Neutrophil (primary cell): Measurements from ENCODE around the gene LRRC27.

Source experiments
- H3K27ac ChIP-seq: fragments of 200-600 bp; sonication (generic); 2 replicates; pipeline ENCODE4 v1.5.1; 2016; ENCODE audit warnings: mild to moderate bottlenecking, moderate library complexity
- H3K27me3 ChIP-seq: fragments of 200-600 bp; sonication (generic); 2 replicates; pipeline ENCODE4 v1.6.0; 2016; ENCODE audit warnings: mild to moderate bottlenecking
- H3K36me3 ChIP-seq: fragments of 200-600 bp; sonication (generic); 2 replicates; pipeline ENCODE4 v1.5.1; 2017
- H3K4me1 ChIP-seq, 2 experiments: fragments of 200-600 bp in 1 of 2; sonication (generic) in 1 of 2; 1 replicate in 1 of 2; 2 replicates in 1 of 2; pipeline versions ENCODE4 v1.5.1 to v1.6.1; 2013 to 2016; ENCODE audit warnings: low read depth in 1 of 2, low read length in 1 of 2, mild to moderate bottlenecking in 1 of 2, moderate library complexity in 1 of 2; ENCODE audit not compliant: control insufficient read depth in 1 of 2, insufficient read depth in 1 of 2
- H3K4me3 ChIP-seq, 2 experiments: fragments of 200-600 bp in 1 of 2; sonication (generic) in 1 of 2; 1 replicate in 1 of 2; 2 replicates in 1 of 2; pipeline ENCODE4 v1.5.1; 2013 to 2016; ENCODE audit warnings: low read depth in 1 of 2, low read length in 1 of 2, mild to moderate bottlenecking in 1 of 2, moderate library complexity in 1 of 2
- H3K9me3 ChIP-seq: fragments of 200-600 bp; sonication (generic); 2 replicates; pipeline ENCODE4 v1.5.1; 2016
- CTCF ChIP-seq: fragments of 200-600 bp; sonication (generic); IDR thresholded peaks from 2 replicates; pipeline ENCODE4 v1.5.1; 2016; ENCODE audit warnings: antibody characterized with exemption

Gene LRRC27

GRCh38 chr10:132356621-132357195 is 24.7 kb downstream of the LRRC27 start:
- H3K36me3 ChIP-seq = no peaks in the 10 kb centered on the region
- TF ChIP-seq CTCF = no peak
- H3K27ac ChIP-seq = no peak overlapping the region
- H3K4me1 ChIP-seq = peaks cover 23 to 29% of the 10 kb centered on the region in 2 experiments
- H3K27me3 ChIP-seq = no peaks in the 10 kb centered on the region
- H3K4me3 ChIP-seq = no peak overlapping the region
- no peaks in the 10 kb centered on the region for H3K9me3 ChIP-seq

GRCh38 chr10:132357286-132358058 is 25.5 kb downstream of the LRRC27 start:
- Histone ChIP-seq H3K4me1 (peaks cover 23 to 29% of the 10 kb centered on the region in 2 experiments), H3K36me3 (no peaks in the 10 kb centered on the region), H3K27me3 (no peaks in the 10 kb centered on the region), H3K9me3 (no peaks in the 10 kb centered on the region), H3K27ac (no peak overlapping the region), H3K4me3 (no peak overlapping the region)
- no peak for TF ChIP-seq CTCF

- Histone ChIP-seq H3K36me3 (no peaks in the 10 kb centered on the region), H3K4me3 (no peak overlapping the region), H3K9me3 (no peaks in the 10 kb centered on the region), H3K4me1 (peaks cover 23 to 29% of the 10 kb centered on the region in 2 experiments), H3K27ac (no peak overlapping the region), H3K27me3 (no peaks in the 10 kb centered on the region)
- TF ChIP-seq CTCF = no peak
Measured at GRCh38 chr10:132359305-132360040, 27.5 kb downstream of the LRRC27 start.

- peak; percentile 27 for TF ChIP-seq CTCF
- H3K9me3 ChIP-seq = no peaks in the 10 kb centered on the region
- no peaks in the 10 kb centered on the region for H3K36me3 ChIP-seq
- no peak overlapping the region for H3K27ac ChIP-seq
- H3K4me3 ChIP-seq = no peak overlapping the region
- peaks cover 18 to 22% of the 10 kb centered on the region in 2 experiments for H3K4me1 ChIP-seq
- H3K27me3 ChIP-seq = no peaks in the 10 kb centered on the region
Measured at GRCh38 chr10:132360766-132361447, 28.9 kb downstream of the LRRC27 start.

- Histone ChIP-seq H3K4me3 (no peak overlapping the region), H3K27me3 (no peaks in the 10 kb centered on the region), H3K36me3 (no peaks in the 10 kb centered on the region), H3K9me3 (no peaks in the 10 kb centered on the region), H3K4me1 (peaks cover 10 to 14% of the 10 kb centered on the region in 2 experiments), H3K27ac (no peak overlapping the region)
- TF ChIP-seq CTCF = no peak
Measured at GRCh38 chr10:132361581-132362101, 29.6 kb downstream of the LRRC27 start.
